ENCODE data around the gene COMT.

GRCh38 chr22:20015187-20015625, 73.6 kb downstream of the COMT start:
- TF ChIP-seq CTCF (IDR thresholded peaks at IDR 0.05), result no peak
- TF ChIP-seq OVOL2 (CRISPR knock-in tag; IDR thresholded peaks at IDR 0.05; ENCODE audit: borderline replicate concordance), result no peak
- no peak for TF ChIP-seq NR1H2 (CRISPR knock-in tag; IDR thresholded peaks at IDR 0.05)

Data from WTC11 (cell line).